HG03442 (cell line): Measurements from ENCODE around the gene PLEK.

Experiments used
- ATAC-seq: cut with Tn5 transposase; IDR thresholded peaks from one replicate; pipeline ENCODE4 v1.9.1; 2021; ENCODE audit warnings: mild to moderate bottlenecking, moderate library complexity; ENCODE audit not compliant: unreplicated experiment

Gene PLEK

DNA sequence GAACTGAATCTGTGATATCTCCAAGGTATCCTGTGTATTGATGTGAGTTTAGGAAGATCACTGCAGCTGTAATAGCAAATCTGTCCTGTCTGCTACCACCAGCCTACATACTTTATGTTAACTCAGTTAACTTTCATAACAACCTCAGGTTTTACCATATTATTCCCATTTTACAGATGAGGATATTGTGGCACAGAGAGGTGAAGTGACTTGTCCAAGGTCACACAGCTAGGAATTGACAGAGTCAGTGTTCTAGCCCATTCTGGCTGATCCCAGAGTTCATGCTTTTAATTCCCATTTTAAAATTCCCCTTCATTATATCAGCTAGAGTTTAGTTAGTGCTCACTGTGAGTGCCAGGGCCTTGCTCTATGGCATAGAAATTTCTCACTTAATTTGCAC, 49.4 kb downstream of the PLEK start:
- no peak for ATAC-seq

DNA sequence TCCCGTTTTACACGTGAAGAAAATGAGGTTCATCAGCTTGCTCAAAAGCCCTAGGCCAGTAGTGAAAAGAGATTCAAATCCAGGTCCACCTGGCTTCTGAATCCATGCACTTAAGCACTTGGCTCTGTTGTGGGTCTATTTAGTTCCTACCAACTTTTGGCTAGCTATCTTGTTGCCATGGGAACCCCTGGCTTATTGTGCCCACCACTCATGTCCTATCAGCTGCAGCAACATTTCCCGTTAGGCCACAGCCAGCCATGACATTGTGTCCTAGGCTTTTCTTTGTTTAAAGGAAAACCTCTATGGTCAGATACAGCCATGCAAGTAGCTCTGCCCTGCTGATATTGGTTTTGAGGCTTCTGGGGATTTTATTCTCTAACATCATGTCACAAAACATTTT, 49.8 kb downstream of the PLEK start:
- no peak for ATAC-seq

DNA sequence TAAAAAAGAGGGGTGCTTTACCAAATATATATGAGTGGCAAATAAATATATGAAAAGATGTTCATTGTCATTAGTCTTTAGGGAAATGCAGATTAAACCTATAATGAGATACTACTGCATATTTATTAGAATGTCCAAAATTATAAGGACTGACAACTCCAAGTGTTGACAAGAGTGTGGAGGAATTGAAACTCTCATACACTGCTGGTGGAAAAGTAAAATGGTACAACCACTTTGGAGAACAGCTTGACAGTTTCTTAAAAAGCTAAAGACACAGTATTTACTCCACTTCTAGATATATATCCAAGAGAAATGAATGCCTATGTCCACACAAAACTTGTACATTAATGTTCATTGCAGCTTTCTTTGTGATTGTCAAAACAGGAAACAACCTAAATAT, 50.4 kb downstream of the PLEK start:
- ATAC-seq, result no peak

DNA sequence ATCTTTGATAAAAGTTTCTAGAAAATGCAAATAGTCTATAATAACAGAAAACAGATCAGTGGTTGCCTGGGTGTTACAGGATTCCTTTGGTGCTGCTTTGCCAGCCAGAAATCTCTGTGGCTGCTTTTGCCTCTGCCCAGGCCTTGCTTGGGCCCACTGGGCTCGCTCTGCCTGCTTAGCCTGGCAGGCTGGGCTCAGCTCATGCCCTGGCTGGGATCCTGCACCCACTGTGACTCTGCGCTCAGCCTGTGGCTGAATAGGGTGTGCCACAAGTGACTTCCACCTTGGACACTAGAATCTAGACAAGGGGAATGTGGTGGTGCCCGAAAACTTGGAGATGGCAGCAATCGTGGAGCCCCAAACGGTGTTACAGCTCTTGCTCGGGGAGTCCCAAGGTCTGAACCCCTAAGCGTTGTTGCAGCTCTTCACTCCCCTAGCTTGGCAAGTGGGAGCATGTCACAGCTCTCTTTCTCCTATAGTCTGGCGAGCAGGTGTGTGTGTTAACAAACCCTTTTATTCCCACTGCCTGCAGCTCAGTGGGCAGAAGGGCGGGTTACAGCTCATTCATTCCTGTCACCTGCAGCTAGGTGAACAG, 51.1 kb downstream of the PLEK start:
- no peak for ATAC-seq

DNA sequence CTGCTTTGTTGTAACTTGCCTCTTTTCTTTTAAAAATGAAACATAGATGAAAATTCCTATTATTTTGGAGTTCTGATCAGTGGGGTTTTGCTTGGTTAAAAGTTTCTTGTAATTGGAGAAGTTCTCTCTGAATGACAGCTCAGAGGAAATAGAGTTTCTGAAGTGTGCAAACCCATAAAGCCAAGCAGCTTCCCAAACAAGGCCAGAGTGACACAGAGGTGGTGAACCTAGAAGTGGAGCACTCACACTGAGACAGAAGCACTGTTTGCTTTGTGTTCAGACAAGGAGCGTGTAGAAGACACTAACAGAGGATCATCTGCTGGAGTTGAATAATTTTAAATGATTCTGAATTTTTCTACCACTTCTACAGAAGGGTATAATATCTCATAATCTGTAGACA, 52.8 kb downstream of the PLEK start:
- ATAC-seq, result no peak

DNA sequence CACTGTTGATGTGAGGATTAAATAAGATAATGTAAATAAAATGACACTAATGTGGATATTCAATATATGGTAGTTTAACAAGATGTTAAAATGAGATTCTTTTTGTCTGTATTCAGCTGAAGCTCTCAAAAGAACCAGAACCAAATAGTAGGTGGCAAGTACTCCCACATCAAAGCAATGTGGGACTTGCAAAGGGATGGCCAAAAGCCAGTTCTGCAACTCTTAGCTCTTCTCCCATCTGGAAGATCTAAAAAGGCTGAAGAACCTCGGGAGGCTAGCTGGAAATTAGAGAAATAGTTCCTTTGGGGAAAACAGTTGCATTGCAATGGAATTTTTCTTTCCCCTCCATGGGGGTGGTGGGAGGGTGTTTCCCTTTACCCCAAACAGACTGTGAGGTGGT, 53.3 kb downstream of the PLEK start:
- no peak for ATAC-seq

DNA sequence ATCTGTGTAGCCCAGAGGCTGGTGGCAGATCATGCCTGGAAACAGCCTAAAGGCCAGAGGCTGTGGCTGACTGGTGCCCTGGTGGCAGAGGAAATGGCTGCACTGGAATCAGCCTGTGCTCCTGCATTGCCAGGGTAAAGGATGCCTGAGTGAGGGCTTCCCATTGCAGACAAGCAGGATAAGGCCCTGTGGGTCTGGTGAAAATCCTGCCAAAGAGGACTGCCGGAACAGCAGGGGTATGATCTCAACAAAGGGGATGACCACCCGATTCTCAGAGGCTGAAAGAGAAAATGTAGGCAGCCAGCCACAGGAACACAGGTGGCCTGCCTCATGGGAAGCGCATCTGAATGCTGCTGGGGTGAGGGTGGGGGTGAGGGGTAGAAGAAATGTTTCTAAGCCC, 53.8 kb downstream of the PLEK start:
- no peak for ATAC-seq

DNA sequence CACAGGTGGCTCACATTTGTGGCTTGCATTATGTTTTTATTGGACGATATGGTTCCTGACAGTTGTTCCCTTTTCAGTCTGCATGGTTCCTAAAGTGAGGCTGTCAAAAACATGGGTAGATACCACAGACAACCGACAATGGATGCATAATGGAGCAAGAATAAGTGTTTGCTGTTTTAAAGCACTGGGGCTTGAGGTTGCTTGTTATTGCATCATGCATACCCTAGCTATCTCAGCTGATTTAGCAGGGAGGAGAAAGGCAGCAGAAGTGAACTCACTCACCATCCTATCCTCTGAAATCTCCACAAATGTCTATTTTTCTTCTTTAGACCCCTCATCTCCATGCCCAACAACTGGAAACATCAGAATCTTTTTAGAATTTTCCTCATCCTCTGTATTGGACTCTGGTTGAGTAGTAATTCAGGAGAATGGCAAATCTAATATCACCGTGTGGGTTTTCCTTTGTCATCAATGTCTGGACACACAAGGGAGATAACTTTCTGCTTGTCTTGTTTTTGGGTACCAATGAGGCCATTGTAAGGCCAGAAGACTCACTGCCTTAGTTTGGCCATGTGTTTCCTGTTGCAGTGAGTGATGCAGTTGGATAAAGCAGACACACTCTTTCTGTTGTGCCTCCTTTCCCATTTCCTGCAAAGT, 55.3 kb downstream of the PLEK start:
- no peak for ATAC-seq

DNA sequence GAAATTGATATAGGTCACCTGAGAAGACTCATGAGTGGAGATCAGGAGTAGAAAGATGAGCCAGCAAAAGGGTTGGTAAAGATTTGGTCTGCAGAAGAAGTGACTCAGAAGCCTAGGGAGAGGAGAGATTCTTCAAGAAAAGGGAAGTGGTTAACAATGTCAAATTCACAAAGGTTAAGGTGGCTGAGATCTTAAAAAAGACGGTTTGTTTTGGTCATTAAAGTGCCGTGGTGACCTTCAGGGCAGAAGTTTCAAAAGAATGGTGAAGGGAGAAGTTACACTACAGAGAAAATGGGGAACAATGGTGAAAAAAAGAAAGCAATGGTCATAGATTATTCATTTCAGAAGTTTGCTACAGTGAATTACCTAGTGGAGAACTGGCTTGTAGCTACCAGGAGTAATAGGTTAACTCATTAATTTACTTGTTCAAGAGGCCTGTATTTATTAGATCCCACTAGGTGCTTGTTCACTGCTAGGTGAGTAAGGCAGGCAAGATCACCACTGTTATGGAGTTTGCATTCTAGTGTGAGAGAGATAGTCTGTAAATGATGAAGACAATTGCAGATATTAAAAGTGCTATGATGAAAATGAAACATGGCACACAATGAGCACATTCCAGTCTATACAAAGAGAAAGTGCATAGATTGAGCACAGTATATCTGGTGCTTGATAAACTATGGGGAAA, 59.0 kb downstream of the PLEK start:
- peak; percentile 82 for ATAC-seq

DNA sequence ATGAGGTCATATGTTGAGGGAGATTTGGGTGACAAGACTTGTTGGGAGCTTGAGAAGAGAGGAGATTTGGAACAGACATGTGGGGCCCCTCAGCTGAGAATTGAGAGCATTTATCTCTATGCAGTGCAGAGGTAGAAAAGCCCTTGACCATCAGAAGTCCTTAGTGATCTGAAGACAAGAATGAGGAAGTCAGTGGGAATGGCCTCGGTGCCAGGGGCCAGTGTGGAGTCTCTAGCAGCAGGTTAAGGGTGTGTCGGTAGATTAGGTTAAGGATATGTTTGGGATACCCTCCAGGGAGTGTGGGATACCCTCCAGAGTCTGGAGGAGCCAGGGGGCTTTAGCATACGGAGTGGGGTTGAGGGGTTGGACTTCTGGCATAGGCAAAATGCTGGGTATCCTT, 60.4 kb downstream of the PLEK start:
- ATAC-seq, result no peak

DNA sequence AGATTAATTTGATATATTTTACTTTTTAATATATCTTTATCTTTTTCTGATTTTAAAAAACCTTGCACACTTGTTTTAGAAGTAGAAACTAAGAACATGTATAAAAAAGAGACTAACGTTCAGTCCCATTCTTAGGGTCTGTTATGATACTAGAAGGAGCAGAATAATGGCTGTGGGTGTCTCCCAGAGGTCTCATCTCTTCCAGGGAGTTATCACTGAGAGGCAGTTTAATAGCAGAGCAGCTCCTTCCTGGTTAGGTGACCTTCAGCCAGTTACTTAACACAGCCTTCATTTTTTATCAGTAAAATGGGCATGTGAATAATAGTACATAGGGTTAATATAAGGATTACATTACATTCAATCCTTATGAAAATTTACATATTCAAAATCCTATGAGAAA, 61.4 kb downstream of the PLEK start:
- no peak for ATAC-seq

DNA sequence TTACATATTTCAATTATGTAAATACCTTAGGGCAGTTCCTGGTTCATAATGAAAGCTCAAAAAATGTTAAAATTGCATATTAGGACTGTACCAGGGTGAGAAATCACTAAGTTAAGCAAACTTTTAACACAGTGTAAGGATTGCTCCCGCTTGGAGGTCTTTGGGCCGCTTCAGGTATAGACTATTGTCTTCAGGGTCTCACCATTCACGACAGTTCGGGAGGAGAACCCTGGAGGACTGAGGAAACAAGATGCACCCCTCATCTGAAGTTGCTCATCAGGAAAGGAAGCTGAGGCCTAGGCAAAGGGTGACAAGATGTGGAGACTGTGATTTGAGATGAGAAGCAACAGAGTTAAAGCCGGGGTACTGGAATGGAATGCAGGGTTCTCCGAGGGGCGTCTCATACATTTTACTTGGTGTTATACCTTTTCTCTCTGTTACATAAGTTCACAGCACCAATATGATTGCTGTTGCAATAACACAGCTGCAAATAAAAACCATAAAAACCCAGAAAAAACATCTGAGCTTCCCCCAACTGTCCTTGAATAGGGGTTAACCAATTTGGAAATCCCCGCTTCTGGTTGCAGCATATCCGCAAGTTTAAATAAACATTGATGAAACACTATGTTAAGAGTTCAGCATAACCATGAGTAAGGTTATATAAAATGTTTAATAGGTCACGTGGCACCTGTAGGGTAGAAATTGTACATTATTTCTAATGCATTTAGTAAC, 61.9 kb downstream of the PLEK start:
- peak; percentile 28 for ATAC-seq

DNA sequence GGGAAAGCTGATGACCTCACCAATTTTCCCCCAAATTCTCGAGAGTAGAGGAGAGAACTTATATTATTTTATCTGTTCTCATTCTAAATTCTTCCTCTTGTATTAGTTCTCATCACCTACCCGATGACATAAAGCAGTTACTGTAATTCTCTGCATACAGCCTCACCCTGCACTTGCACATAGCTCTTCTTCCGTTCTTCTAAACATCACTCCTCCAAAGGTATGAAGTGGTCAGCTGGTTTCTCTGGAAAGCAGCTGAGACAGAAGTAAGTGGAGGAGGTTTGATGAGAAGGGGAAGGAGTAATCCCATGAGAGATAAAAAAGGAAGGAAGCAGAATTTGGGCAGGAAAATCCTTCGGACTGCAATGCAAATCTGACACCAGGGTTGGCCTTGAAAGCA, 63.0 kb downstream of the PLEK start:
- no peak for ATAC-seq

DNA sequence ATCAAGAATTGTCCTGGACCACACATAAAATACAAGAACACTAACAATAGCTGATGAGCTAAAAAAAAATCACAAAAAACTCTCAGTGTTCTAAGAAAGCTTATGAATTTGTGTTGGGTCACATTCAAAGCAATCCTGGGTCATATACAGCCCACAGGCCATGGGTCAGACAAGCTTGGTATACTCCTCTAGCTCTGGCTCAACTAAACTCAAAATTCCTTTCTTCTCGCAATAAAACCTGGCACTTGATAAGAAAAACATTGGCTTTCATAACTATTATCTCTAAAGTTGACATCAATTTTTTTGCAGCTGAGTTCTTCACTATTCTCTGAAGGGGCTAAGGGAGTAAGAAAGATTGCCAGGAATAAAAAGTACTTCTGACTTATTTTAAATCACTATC, 63.7 kb downstream of the PLEK start:
- no peak for ATAC-seq

DNA sequence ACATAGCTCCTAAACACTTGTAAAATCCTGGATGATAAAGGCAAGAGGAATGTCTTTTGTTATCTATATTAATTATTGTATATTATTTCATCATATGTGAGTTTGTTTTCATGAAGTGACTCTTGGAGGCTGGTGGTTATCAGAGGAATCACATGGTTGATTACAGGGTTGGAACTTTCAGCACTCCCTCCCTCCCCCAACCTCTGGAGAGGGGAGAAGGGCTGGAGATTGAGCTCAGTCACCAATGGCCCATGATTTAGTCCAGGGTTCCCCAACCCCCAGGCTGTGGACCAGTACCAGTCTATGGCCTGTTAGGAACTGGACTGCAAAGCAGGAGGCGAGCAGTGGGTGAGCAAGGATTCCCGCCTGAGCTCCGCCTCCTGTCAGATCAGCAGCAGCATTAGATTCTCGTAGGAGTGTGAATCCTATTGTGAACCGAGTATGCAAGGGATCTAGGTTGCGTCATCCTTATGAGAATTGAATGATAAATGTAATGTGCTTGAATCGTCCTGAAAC, 64.3 kb downstream of the PLEK start:
- no peak for ATAC-seq

DNA sequence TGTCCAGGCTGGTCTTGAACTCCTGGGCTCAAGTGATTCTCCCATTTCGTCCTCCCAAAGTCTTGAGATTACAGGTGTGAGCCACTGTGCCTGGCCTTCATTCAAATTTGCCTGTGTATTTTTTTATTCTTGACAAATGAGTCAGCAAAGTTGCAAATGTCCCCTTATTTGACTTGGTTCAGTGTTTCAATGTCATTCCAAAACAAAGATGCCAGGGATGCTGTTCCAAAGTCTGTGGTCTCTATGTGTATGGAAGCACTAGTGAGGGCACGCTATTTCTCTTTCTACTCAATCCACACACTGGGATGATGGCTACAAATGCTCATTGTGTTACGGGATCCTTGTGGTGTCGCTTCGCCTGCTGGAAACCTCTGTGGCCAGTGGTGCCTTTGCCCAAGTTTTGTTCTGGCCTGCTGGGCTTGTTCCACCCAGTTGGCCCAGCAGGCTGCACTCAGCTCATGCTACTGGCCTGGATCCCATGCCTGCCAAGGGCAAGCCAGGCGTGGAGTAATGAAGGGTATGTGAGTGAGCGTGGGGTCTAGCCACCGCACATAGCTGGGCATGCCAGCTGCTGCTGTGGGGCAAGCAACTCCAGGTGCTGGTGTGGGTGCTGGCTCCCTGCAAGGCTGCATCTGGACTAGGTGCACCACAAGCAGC, 66.4 kb downstream of the PLEK start:
- ATAC-seq, result no peak

DNA sequence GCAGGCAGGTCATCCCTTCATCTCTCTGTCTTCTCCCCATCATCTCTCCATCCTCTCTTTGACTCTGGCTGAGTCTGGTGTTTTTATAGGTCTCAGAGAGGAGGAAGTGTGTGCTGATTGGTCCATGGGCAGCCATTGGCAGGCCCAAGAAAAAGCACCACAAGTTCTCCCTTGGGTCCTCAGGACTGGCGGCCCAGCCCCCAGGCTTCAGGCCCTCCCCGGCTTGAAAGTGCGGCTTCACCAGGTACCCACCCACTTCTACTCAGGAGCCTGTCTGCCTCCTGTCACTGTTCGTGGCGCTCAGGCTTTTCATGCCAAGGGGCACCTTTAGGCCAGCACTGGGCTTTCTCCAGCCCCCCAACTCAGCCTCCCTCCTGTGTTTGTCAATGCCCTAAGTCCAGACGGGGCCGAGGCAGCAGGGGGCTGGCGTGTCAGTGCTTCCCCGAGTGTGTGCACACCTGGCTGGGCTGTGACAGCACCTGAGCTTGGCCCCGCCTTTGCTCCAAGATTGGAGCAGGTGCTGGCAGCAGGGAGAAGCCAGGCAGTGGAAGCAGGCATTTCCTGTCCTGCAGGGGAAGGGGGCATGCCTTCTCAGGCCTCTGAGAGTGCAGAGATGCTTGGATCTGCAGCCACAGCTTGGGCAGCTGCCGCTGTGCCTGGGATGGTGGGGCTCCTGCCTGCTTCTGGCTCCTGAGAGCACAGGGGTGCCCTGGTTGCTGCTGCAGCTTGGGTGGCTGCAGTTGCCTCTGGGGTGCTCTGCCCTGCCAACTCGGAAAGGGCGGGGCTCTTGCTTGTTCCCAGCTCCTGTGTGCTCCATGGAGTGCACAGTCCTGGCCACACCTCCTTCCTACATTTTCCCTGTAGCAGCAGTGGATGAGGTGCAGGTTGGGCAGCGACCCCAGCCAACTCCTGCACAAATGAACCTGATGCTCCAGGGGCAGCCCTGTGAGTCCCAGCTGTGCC, 67.9 kb downstream of the PLEK start:
- no peak for ATAC-seq

DNA sequence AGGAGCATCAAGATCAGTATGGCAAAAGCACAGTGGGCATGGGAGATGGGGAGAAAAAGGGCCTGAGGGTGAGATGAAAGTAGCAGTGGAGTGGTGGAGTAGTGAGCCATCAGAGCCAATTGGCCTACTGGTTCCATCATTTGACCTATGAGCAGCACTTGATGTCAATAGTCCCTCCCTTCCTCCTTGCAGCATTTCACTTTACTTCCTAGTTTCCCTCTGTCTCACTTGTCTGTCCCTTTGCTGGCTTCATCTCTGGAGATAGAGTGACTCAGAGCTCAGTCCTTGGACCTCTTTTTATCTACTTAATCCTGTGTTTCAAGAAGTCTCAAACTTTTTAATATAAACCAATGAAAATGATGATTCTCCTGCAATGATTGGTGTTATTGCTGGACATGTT, 69.9 kb downstream of the PLEK start:
- ATAC-seq, result no peak

DNA sequence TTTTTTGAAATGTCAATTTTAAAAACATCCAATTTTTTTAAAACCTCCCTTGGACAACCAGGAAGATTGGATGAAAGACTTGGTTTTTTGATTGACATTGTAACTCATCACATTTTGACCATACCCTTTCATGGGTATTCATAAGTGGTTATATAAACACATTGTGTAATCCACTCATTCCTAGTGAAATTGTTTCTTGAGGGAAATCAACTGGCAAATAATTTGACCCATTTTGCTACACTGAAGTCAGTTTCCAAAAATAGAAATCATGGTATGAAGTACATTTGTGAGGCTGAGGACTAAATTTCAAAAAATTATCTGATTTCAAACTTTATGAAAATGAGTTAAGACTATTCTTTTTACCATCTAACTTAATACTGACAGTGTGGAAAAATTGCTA, 70.5 kb downstream of the PLEK start:
- no peak for ATAC-seq

DNA sequence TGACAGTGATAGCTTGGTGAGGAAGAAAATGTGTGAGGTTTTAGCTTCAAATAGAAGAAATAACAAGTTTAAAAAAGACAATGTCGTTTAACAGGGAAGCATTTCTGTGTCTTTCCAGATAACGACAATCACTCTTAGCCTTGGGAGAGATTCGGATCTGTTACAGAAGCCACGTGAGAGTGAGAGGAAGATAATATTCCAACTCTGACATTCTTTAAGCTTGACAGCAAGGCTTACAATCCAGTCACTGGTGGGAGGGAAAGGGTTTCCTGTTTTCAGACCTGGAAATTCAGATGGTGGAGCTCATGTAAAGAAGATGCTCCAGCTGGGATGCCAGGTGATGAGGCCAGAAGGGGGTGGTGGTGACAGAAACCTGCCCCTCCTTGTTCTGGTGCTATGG, 71.2 kb downstream of the PLEK start:
- no peak for ATAC-seq
